LNCaP clone FGC (cell line): ENCODE measurements around the gene PDILT.

ENCODE experiments used
- DNase-seq: peaks from one replicate; pipeline ENCODE4 v3.0.0-alpha.2; 2011; ENCODE audit warnings: low read depth
- H3K4me3 ChIP-seq: 2 replicates; pipeline ENCODE4 v1.5.1; 2011; ENCODE audit warnings: mild to moderate bottlenecking, low read depth, low read length, control low read depth
- TF ChIP-seq, protein P1 (sequence below): IDR thresholded peaks from 2 replicates; pipeline ENCODE4 v1.5.1; 2012; ENCODE audit warnings: mild to moderate bottlenecking; ENCODE audit not compliant: control insufficient read depth, insufficient read depth; ENCODE audit errors: extremely low read depth

Gene PDILT

DNA sequence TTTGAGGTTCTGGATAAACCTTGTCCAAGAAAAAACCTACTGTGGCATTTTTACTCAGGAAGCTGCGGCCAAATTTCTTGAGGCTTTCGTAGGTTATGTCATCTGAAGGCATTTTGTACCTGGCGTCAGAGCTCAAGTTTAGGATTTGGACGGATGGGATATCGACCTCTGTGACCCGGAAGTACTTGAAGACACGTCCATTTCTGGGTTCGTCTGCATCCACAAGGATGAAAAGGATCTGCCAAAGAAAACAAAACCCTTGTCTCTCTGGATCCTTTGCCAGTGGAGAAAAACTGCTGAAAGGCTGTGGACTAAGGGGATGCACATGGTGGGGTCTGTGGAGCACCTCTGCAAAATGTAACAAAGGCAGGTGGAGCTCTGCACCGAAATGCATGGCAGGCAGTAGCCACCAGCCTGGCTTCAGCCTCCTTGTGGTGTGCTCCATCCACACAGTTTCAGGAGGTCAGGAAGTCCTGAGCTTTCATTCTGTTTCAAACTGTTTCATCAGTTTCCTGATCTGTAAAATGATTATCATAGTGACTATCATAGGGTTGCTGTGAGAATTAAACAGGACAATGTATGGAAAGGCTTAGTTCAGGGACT lies 35.0 kb downstream of the PDILT start:
- TF ChIP-seq, protein P1, sequence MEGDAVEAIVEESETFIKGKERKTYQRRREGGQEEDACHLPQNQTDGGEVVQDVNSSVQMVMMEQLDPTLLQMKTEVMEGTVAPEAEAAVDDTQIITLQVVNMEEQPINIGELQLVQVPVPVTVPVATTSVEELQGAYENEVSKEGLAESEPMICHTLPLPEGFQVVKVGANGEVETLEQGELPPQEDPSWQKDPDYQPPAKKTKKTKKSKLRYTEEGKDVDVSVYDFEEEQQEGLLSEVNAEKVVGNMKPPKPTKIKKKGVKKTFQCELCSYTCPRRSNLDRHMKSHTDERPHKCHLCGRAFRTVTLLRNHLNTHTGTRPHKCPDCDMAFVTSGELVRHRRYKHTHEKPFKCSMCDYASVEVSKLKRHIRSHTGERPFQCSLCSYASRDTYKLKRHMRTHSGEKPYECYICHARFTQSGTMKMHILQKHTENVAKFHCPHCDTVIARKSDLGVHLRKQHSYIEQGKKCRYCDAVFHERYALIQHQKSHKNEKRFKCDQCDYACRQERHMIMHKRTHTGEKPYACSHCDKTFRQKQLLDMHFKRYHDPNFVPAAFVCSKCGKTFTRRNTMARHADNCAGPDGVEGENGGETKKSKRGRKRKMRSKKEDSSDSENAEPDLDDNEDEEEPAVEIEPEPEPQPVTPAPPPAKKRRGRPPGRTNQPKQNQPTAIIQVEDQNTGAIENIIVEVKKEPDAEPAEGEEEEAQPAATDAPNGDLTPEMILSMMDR: no peak
- DNase-seq: no peak
- no peak overlapping the region for H3K4me3 ChIP-seq

DNA sequence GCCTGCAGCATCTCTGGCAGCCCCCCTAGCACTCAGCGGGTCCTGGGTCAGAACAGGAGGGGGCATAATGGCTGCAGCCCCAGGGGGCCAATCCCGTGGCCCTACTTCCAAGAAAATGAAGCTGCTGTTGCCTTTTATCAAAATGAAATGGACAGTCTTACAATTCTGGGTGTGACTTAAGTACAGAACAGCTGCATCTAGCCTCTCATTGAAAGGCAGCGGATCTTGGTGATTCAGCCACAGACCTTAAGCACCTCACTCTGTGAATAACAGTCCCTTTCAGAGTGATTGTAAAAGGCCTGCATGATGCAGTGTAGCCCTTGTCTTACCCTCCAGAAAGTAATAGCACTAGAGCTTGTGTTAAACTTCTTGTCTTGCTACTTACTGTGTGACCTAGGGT lies 40.5 kb downstream of the PDILT start:
- no peak for DNase-seq
- H3K4me3 ChIP-seq: no peak overlapping the region
- TF ChIP-seq, protein P1: no peak

DNA sequence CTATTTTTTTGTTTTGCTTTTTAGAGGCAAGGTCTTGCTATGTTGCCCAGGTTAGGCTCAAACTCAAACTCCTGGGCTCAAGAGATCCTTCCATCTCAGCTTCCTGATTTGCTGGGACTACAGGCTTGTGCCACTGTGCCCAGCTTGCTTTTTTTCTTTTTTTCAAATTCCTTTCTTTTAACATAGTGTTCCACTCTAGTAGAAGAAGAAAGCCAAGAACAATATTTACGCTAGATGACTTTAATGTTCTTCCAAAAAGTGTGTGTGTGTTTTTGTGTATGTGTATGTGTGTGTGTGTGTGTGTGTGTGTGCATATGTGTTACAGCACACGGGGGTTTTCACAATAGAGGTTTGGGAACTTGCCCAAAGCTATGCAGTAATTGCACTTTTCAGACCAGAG lies 41.3 kb downstream of the PDILT start:
- DNase-seq: no peak
- TF ChIP-seq, protein P1: no peak
- H3K4me3 ChIP-seq: no peak overlapping the region

DNA sequence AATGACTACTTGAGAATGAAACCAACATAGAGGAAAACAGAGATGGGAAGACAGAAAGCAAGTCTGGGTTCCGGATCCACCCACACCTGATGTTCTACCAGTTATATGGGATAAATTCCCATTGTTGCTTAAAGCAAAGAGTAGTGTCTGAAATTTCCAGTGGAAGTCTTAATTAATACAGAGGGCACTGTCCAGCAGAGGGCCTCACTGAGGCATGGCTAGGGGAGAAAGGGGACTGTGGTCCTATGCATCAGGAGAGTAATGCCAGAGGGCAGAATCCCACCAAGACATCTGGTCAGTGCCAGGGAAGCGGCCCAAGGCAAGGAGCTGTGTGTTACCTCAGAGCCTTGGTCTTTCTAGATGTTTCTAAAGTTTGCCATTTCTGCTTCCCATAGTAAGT lies 44.5 kb downstream of the PDILT start:
- DNase-seq: no peak
- TF ChIP-seq, protein P1: no peak
- no peak overlapping the region for H3K4me3 ChIP-seq

DNA sequence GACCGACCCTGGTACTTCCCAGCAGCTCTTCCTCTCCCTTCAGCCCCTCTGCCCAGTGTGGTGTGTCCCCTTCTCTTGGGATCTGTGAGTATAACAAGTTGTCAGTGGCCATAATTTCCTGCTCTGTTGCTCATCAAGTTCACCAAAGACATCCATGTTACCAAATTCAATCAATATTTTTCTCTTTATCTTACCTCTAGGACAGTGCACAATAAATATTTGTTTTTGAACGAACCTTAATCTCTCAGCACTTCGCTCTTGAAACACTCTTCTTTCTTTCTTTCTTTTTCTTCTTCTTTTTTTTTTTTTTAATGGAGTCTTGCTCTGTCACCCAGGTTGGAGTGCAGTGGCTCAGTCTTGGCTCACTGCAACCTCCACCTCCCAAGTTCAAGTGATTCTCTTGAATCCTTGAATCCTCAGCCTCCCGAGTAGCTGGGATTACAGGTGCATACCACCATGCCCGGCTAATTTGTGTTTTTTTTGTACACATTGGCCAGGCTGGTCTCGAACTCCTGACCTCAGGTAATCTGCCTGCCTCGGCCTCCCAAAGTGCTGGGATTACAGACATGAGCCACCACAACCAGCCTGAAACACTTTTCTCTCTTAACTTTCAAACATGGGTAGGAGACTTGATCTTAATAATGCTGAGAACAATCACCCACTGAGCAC lies 49.3 kb downstream of the PDILT start:
- TF ChIP-seq, protein P1: no peak
- DNase-seq: no peak
- H3K4me3 ChIP-seq: no peak overlapping the region

DNA sequence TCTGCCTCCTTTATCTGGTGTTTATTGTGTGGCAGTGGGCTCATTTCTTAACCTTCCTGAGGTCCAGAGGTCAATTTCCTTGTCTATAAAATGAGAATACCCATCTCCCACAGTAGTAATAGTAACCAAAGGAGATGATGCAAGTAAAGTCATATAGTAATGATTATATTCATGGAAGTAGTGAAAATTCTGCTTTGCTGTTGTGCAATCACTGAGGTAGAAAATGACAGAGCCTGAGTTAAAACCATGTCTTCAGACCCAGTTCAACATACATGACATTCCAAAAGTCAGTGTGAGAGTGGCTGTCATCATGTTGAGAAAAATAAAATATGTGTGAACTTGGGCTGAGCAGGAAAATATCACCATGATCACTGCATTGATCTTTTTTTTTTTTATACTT lies 51.2 kb downstream of the PDILT start:
- TF ChIP-seq, protein P1: no peak
- H3K4me3 ChIP-seq: no peak overlapping the region
- no peak for DNase-seq

DNA sequence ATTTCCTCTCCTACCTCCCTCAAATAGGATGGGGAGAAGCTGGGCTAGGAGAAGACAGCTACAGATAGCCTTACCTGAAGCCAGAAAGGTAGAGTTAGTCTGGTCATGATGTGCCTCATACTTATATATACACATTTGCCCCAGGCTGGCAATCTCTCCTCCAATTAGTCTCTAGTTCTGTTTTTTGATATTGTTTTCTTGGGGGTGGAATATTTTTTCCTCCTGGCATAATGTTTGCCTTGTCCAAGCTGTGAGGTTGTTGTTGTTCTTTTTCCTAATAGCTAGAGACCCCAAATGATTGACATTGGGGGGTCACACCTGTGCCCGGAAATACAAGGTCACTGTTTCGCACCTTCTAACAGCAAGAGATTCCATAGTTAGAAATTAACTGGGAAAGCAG lies 51.9 kb downstream of the PDILT start, which contains the start of gene UMOD:
Gene UMOD (minus strand): TSS at position 101 of the 400 bp plus-strand sequence. CDS start 1,978 bp downstream, outside the sequence.
- DNase-seq: no peak
- TF ChIP-seq, protein P1: no peak
- no peak within 1 kb of the TSS for H3K4me3 ChIP-seq
